Adrenal gland (tissue), 5 donors: ENCODE data around the gene TTC22.

Experiments used
- POLR2A ChIP-seq, 2 donors: fragments of 450-650 bp; IDR thresholded peaks; one replicate each; pipeline ENCODE4 v1.6.1; 2017; ENCODE audit warnings: antibody characterized with exemption in 2 of 2, mild to moderate bottlenecking in 2 of 2, moderate library complexity in 1 of 2
- TF ChIP-seq, protein P1 (sequence below), 6 experiments: fragments of 450-650 bp in 4 of 6; fragments of 200-600 bp in 2 of 6; sonication (generic) in 1 of 6; IDR thresholded peaks; 1 replicate in 5 of 6; 2 replicates in 1 of 6; pipeline versions ENCODE4 v1.5.1 to v1.8.0; 2016 to 2021; ENCODE audit warnings: antibody characterized with exemption in 6 of 6, mild to moderate bottlenecking in 2 of 6, moderate library complexity in 1 of 6
- donor health status: DM: no; HTN: no; CAD: no.

DNA sequence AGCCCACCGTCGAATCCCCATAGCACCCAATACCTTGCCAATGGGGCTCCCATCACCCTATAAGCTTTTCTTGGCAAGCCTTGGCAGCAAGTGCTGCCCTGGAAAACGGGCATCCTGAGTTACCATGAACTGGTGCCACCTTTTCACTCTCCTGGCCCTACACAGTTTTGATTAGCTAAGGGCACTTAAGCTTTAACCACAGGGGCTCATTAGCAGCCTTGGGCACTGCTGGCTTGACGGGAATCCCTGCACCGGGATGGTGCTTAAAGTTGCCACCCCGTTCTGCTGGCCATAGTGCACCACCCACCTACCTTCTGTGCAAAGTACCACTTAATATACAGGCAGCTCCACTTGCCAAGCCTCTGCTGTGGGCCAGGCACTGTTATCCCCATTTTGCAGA lies 50.5 kb downstream of the TTC22 start:
- TF ChIP-seq, protein P1, sequence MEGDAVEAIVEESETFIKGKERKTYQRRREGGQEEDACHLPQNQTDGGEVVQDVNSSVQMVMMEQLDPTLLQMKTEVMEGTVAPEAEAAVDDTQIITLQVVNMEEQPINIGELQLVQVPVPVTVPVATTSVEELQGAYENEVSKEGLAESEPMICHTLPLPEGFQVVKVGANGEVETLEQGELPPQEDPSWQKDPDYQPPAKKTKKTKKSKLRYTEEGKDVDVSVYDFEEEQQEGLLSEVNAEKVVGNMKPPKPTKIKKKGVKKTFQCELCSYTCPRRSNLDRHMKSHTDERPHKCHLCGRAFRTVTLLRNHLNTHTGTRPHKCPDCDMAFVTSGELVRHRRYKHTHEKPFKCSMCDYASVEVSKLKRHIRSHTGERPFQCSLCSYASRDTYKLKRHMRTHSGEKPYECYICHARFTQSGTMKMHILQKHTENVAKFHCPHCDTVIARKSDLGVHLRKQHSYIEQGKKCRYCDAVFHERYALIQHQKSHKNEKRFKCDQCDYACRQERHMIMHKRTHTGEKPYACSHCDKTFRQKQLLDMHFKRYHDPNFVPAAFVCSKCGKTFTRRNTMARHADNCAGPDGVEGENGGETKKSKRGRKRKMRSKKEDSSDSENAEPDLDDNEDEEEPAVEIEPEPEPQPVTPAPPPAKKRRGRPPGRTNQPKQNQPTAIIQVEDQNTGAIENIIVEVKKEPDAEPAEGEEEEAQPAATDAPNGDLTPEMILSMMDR (IDR thresholded peaks at IDR 0.05) = no peak
- TF ChIP-seq POLR2A (IDR thresholded peaks at IDR 0.05) = no peak
